LNCAP (cell line): Measurements from ENCODE around the gene SLC25A21.

Experiments
- CTCF ChIP-seq: fragments of 450-650 bp; IDR thresholded peaks from 2 replicates; pipeline ENCODE4 v1.5.1; 2017; ENCODE audit warnings: mild to moderate bottlenecking

The SLC25A21 gene

DNA sequence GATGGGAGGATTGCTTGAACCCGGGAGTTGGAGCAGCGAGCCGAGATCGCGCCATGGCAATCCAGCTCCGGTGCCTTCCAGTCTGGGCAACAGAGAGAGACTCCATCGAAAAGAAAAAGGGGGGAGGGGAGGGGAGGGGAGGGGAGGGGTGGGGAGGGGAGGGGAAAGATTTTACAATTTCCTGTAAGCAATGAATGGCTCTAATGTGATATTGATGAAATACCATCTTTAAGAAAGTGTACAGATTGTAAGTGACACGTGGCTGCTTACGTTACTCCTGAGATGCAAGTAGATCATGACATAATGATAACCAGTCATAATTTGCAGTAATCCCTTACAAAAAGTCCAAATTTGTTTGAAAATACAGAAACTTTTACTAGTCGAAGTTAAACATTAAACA lies 1.4 kb downstream of the SLC25A21 start:
- no peak for TF ChIP-seq CTCF

GRCh38 chr14:37170237-37170636 lies 2.2 kb downstream of the SLC25A21 start:
- TF ChIP-seq CTCF, result no peak

GRCh38 chr14:37168721-37169120 lies 3.7 kb downstream of the SLC25A21 start:
- no peak for TF ChIP-seq CTCF

DNA sequence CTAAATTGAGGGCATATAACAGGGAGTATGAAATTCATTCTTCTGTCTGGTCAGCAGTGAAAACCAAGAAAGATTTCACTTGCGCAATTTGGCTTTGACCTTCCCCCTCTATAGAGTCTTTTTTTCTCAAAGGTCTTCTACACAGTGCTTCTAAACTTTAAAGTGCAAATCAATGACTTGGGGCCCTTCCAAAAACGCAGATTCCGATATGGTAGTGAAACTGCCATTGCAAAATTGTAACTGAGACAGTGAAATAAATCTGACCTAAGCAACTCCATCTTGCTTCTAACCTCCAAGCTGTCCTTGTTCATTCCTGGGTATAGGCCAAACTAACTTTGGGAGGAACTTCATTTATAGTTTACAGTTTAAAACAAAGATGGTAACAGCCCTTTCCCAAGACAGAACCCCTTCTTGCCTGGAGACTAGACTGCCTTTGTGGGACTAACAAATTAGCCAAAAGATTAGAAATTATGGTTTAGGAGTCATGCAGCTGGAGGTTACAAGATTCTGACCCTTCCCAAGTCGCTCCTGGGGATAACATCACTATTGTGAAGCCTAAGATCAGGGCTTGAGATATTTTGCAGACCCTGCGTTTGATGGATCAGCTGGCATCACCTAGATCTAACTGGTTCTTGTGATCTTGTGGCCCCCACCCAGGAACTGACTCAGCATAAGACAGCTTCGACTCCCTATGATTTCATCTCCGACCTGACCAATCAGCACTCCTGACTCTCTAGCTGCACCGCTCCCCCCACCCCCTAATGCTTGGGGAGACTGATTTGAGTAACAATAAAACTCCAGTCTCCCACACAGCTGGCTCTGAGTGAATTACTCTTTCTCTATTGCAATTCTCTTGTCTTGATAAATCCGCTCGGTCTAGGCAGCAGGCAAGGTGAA lies 5.0 kb downstream of the SLC25A21 start:
- no peak for TF ChIP-seq CTCF

DNA sequence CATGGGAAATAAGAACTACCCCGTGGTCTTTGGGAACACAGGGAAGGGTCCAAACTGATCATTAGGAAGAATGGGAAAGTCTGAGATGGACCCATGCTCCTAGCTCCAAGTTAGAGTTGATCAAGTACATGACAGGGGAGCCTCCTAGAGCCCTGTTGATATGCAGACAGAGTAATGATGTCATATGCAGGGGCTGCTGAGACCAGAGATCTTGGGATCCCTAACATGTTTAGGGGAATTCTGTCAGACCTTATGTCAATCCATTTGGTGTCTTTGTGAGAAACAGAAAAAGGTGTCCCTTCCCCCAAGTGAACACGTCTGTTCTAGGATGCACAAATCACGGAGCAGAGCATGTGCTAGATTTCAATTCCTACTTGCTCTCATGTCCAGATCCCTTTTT lies 6.6 kb downstream of the SLC25A21 start:
- TF ChIP-seq CTCF, result no peak

- TF ChIP-seq CTCF, result no peak
Observed at GRCh38 chr14:37157987-37158386, 14.4 kb downstream of the SLC25A21 start.

GRCh38 chr14:37153483-37153882 lies 18.9 kb downstream of the SLC25A21 start:
- no peak for TF ChIP-seq CTCF
